Activated CD4-positive, alpha-beta T cell treated with anti-CD3 and anti-CD28 coated beads for 36 hours (primary cell): ENCODE measurements around the gene LMO1. TPM values are rescaled to one million over a fixed set of nuclear protein-coding genes. Genes with fewer than 3 reads are reported as not detected.

Experiments
- ATAC-seq: fragments of 200-7000 bp; cut with Tn5 transposase; one replicate; pipeline ENCODE4 v1.10.0; 2021; ENCODE audit warnings: mild to moderate bottlenecking, moderate library complexity
- CTCF ChIA-PET: fragments of 350-600 bp; sonication (Branson Sonifier 250); formaldehyde crosslinking; loops from one replicate; lab custom pipeline; 2021; ENCODE audit warnings: antibody characterized with exemption; lab: Charles Lee
- POLR2A ChIA-PET: fragments of 350-600 bp; sonication (Branson Sonifier 250); formaldehyde crosslinking; loops from one replicate; lab custom pipeline; 2021; ENCODE audit warnings: antibody characterized with exemption, inconsistent platforms; lab: Charles Lee
- DNase-seq: peaks from one replicate; pipeline ENCODE4 v3.0.0-alpha.2; 2020
- H3K27ac Mint-ChIP-seq: one replicate; pipeline ENCODE4 v1.8.0; 2021; ENCODE audit warnings: mixed read lengths
- H3K27me3 Mint-ChIP-seq: one replicate; pipeline ENCODE4 v1.8.0; 2021; ENCODE audit warnings: mixed read lengths
- H3K36me3 Mint-ChIP-seq: one replicate; pipeline ENCODE4 v1.8.0; 2021; ENCODE audit warnings: low read depth, mixed read lengths
- H3K4me1 Mint-ChIP-seq: one replicate; pipeline ENCODE4 v1.8.0; 2021; ENCODE audit warnings: mixed read lengths
- H3K4me3 Mint-ChIP-seq: one replicate; pipeline ENCODE4 v1.8.0; 2021; ENCODE audit warnings: mild to moderate bottlenecking, moderate library complexity, mixed read lengths
- H3K9me3 Mint-ChIP-seq: one replicate; pipeline ENCODE4 v1.8.0; 2021; ENCODE audit warnings: low read depth, mixed read lengths
- intact Hi-C, 2 experiments: fragments of 100-400 bp; cut with DNase I in 1 of 2; cut with micrococcal nuclease in 1 of 2; formaldehyde crosslinking; loops; one replicate each; pipeline versions ENCODE4 v1.14.2 to v1.15.1; 2022 to 2024; cut with DNase I, micrococcal nuclease
- total RNA-seq, 2 experiments: library from RNA; stranded (reverse); gene quantifications; one replicate each; pipeline ENCODE4 v1.2.3, GENCODE V29; 2021

LMO1 gene
- not detected for total RNA-seq

DNA sequence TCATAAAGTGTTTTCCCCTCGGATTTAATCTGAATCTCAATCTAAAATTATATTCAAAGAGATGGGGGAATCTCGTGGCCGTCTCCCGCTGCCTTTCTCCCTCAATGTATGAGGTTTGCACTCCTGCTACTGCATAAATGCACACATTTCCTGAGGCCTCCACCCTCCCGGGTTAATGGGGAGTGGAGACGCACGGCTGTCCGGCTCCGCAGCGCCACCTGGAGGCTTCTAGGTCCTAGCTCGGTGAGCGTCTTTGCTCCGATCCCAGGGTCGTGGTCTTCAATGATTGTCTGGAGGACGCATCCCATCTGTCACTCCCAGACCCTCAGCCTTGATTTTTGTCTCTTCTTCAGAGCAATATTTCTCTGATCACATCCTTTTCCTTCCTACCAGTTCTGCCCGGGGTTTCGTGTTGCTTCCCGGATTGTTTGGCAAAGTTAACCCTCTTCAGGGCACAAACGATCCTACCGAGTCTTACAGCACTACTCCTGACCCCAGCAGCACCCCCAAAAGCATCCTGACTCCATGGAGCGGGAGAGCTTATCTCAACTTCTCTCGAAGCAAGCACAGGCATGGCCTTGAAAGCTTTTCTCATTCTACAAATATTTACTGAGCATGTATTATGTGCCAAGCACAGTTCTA lies at the start of gene LMO1:
LMO1 (minus strand) TSS at position 110 of the 642 bp plus-strand sequence. CDS start 516 bp downstream, outside the sequence.
- Mint-ChIP-seq H3K9me3 (no peaks in the 10 kb centered on the region), H3K36me3 (no peaks in the 10 kb centered on the region), H3K4me1 (peaks cover 7% of the 10 kb centered on the region), H3K4me3 (peak within 1 kb of the TSS; percentile 56), H3K27me3 (peaks cover 64% of the 10 kb centered on the region), H3K27ac (no peak within 1 kb of the TSS)
- DNase-seq (peak; percentile 89), ATAC-seq (peak; percentile 83)
- intact Hi-C loops = loop anchor here (1.0 to 5.0 kb wide), 4 partner anchors 39 to 257 kb away; no protein-coding TSS in a partner anchor
- ChIA-PET CTCF (interaction anchor here (0.6 to 4.1 kb wide), 21 partner anchors 8 to 383 kb away, joined by 3 to 45 read pairs (median 4); no protein-coding TSS in a partner anchor), POLR2A (no interaction called here)

DNA sequence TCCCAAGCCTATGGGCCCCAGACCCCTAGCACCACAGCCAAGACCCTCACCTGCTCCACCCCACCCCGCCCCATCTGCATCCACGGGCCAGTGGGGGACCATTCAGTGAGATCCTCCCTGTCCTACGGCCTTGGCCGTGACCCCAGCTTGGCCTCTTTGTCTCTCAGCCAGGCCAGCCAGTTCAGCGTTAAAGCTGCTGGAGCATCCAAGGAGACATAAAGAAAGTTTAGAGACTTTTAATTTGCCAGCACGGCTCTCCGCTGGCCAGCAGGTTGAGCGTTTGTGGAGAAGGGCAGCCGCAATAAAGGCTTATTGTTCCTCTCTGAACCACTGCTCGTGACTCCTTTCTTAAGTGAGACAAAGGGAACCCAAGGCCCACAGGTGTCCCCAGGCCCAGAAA lies 49.3 kb upstream of the LMO1 start:
- ChIA-PET CTCF (interaction anchor here (0.7 to 1.6 kb wide), 2 partner anchors 125 to 269 kb away, joined by 3 read pairs; no protein-coding TSS in a partner anchor), POLR2A (no interaction called here)
- no peak overlapping the region for H3K27ac Mint-ChIP-seq
- H3K9me3 Mint-ChIP-seq = no peaks in the 10 kb centered on the region
- H3K27me3 Mint-ChIP-seq = no peaks in the 10 kb centered on the region
- DNase-seq (no peak), ATAC-seq (no peak)
- intact Hi-C loops = loop anchor here in 1 of 2 experiments (10.0 kb wide), 1 partner anchor 88 kb away; no protein-coding TSS in a partner anchor
- H3K4me1 Mint-ChIP-seq = no peaks in the 10 kb centered on the region
- H3K36me3 Mint-ChIP-seq = no peaks in the 10 kb centered on the region
- no peak overlapping the region for H3K4me3 Mint-ChIP-seq

DNA sequence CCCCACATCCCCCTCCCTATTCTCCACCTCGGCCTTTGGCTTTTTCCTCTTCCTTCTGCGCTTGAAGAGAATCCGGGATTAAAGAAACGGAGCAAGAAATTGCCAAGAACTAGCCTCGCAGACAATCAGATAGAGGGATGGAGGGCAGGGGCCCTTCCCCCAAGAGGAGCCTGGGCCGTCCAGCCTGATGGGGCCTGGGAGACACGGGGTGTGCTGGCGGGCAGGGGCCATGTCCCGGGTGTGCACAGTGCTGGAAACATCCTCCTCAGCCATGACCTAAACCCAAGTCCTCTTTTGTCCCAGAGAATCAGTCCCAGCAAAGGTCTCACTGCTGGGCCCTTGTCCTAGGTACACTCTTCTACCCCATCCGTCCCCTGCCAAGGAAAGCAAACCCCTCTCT lies 47.7 kb upstream of the LMO1 start:
- Mint-ChIP-seq H3K27me3 (no peaks in the 10 kb centered on the region), H3K36me3 (no peaks in the 10 kb centered on the region), H3K4me3 (no peak overlapping the region), H3K9me3 (no peaks in the 10 kb centered on the region), H3K27ac (no peak overlapping the region), H3K4me1 (no peaks in the 10 kb centered on the region)
- intact Hi-C loops = loop anchor here (2.0 to 10.0 kb wide), 2 partner anchors 87 kb away; no protein-coding TSS in a partner anchor
- DNase-seq (no peak), ATAC-seq (no peak)
- CTCF ChIA-PET = interaction anchor here (0.9 to 1.6 kb wide), 2 partner anchors 16 to 126 kb away, joined by 3 read pairs; no protein-coding TSS in a partner anchor
- POLR2A ChIA-PET = no interaction called here

DNA sequence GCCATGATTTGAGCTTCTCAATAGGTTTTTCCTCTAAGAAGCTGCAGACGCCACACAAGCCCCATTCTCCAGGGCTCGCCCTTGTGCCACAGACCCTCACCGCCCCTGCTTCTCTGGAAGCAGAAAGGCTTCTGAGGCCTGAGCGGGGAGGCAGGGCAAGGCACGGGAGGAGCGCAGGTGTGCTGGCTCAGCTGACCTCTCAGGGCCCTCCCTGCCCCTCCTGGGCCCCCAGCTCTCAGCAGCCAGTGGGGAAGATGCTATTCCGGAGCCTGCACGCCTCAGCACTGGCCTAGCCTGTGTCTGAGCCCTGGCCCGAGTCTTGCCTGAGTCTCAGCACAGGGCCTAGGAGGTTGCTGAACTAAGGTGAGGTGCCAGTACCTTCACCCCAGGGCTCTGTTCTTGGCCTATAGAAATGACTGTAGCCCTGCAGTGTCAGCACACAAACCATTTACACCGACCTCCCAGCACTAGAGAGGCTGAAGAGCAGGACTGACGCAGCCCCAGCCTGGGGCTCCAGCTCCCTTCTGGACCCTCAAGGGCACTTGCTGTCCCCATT lies 47.1 kb upstream of the LMO1 start:
- Mint-ChIP-seq H3K27me3 (no peaks in the 10 kb centered on the region), H3K9me3 (no peaks in the 10 kb centered on the region), H3K4me3 (no peak overlapping the region), H3K27ac (no peak overlapping the region), H3K4me1 (no peaks in the 10 kb centered on the region), H3K36me3 (no peaks in the 10 kb centered on the region)
- ATAC-seq (no peak), DNase-seq (no peak)
- intact Hi-C loops = loop anchor here (2.0 to 10.0 kb wide), 2 partner anchors 86 kb away; no protein-coding TSS in a partner anchor
- ChIA-PET CTCF (interaction anchor here (0.6 to 0.9 kb wide), 2 partner anchors 17 to 82 kb away, joined by 3 read pairs; no protein-coding TSS in a partner anchor), POLR2A (no interaction called here)

DNA sequence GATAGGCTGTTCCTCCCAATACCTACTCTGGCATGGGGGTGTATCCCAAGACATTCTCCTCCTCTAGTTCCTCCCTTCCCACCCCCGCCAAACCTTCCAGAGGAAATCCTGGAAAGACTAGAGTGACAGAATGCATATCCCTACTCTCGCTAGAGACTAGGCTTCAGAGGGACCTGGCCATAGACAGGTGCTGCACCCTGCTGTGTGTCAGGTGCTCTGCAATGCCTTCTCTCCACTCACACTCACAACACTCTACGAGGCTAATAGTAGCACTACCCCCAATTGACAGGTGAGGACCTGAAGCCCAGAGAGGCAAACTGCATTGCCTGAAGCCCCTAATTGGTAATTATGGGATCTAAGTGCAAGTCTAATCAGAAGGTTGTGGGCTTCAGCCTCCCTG lies 46.2 kb upstream of the LMO1 start:
- CTCF ChIA-PET = interaction anchor here (0.6 kb wide), 1 partner anchor 81 kb away, joined by 3 read pairs; no protein-coding TSS in a partner anchor
- ATAC-seq (no peak), DNase-seq (no peak)
- POLR2A ChIA-PET = interaction anchor here (0.6 kb wide), 1 partner anchor 1413 kb away, joined by 3 read pairs; no protein-coding TSS in a partner anchor
- H3K4me3 Mint-ChIP-seq = no peak overlapping the region
- intact Hi-C loops = loop anchor here (2.0 to 10.0 kb wide), 2 partner anchors 85 kb away; no protein-coding TSS in a partner anchor
- H3K36me3 Mint-ChIP-seq = no peaks in the 10 kb centered on the region
- H3K4me1 Mint-ChIP-seq = no peaks in the 10 kb centered on the region
- no peak overlapping the region for H3K27ac Mint-ChIP-seq
- H3K9me3 Mint-ChIP-seq = peaks cover 1% of the 10 kb centered on the region
- peaks cover under 1% of the 10 kb centered on the region for H3K27me3 Mint-ChIP-seq

DNA sequence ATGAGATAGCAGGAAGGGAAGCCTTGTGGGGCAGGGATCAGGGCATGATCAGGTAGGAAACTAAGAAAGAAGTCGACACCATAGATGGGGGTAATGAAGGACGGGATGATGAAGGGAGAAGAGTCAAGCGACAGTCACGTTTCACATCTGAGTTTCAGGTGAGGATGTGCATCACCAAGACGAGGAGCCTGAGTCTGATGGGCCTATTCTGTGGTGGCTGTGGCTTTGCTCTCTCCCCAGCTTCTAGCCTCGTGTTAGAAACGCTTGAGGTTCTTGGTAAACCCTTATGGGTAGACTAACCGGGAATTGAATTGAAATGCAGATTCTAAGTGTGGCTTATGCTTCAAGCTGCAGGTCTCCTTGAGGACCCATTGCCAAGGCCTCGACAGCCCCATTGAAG lies 45.6 kb upstream of the LMO1 start:
- POLR2A ChIA-PET = no interaction called here
- DNase-seq = no peak
- intact Hi-C loops = no loop called here

DNA sequence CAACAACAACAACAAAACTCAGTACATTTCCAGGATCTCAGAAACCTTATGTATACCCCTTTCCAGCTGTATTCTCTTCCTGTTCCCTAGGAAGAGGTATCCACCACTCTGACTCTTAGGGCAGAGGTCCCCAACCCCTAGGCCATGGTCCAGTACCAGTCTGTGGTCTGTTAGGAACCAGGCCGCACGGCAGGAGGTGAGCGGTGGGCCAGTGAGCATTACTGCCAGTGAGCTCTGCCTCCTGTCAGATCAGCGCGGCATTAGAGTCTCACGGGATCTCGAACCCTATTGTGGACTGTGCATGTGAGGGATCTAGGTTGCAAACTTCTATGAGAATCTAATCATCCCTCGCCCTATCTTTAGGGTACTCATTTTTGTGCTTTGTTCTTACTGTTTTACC lies 43.9 kb upstream of the LMO1 start:
- Mint-ChIP-seq H3K4me1 (no peaks in the 10 kb centered on the region), H3K9me3 (peaks cover 10% of the 10 kb centered on the region), H3K27me3 (peaks cover 8% of the 10 kb centered on the region), H3K4me3 (no peak overlapping the region), H3K27ac (no peak overlapping the region), H3K36me3 (no peaks in the 10 kb centered on the region)
- ChIA-PET CTCF (no interaction called here), POLR2A (no interaction called here)
- intact Hi-C loops = no loop called here
- no peak for ATAC-seq
- DNase-seq = no peak

More for the DNA sequence above, 45.6 kb upstream of the LMO1 start:
- Mint-ChIP-seq H3K36me3 (no peaks in the 10 kb centered on the region), H3K4me3 (no peak overlapping the region), H3K27ac (no peak overlapping the region), H3K27me3 (peaks cover 4% of the 10 kb centered on the region), H3K9me3 (peaks cover 5% of the 10 kb centered on the region), H3K4me1 (no peaks in the 10 kb centered on the region)
- no peak for ATAC-seq
- CTCF ChIA-PET = no interaction called here

DNA sequence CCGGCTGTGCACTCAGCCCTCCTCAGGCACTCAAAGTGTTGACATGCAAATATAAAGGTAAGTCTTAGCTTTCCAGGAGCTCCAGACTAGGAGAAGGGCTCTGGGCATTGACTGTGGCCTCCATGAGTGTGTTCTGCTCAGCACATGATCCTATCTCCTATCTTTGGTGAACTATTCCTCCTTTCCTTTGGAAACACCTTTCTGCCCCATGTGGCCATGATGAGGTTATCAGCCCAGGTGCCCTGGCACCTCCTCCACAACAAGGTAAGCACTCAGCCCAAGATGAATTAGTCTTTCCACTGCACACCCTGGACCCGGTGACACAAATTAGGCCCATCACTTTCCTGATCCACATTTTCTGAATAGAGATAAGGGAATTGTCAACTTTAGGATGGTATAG lies 37.9 kb upstream of the LMO1 start:
- CTCF ChIA-PET = no interaction called here
- Mint-ChIP-seq H3K4me1 (no peaks in the 10 kb centered on the region), H3K4me3 (no peak overlapping the region), H3K27me3 (peaks cover 19% of the 10 kb centered on the region), H3K27ac (no peak overlapping the region), H3K36me3 (no peaks in the 10 kb centered on the region), H3K9me3 (peaks cover 11% of the 10 kb centered on the region)
- ATAC-seq = no peak
- POLR2A ChIA-PET = no interaction called here
- intact Hi-C loops = no loop called here
- no peak for DNase-seq

DNA sequence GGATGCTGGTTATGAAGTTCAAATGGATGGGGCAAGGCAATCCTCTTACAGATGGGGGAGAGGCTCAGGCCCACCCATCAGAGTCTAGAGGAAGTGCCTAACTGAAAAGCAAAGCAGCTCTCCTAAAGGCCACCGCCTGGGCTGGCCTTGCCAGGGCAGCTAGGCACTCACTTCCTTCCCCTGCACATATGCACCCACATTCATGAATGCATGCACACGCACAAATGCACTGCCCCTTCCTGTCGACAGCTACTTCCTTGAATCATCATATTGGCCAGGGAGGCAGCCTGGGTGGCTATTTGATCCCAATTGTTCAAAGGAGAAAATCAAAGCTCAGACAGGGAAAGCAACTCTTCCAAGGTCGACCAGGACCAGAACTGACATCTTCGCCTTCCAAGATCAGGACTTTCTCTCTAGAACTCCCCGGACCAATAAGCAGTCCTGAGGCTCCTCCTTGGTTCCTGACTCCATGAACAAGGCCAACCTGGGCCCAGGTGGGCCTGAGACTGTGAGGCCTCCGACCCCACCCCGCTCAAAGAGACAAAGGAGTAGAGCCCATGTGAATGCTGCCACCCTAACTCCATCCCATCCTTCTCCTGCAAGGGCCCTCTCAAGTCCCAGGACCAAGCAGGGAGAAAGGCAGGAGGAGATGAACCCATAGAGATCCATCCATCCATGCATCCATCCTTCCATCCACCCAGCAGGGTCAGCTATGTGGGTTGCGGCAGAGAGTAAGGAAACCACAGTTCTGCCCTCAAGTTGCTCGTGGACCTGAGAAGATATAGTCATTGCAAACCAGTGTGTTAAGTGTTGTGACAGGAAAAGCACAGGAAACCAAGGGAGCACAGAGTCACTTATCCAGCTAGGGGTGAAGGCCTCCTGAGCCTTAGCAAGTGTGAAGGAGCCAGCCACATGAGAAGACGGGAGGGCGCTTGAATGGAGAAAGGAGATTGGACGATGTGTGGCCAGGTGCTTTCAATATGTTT lies 35.4 kb upstream of the LMO1 start:
- ATAC-seq = no peak
- Mint-ChIP-seq H3K36me3 (no peaks in the 10 kb centered on the region), H3K4me1 (no peaks in the 10 kb centered on the region), H3K9me3 (peaks cover 6% of the 10 kb centered on the region), H3K27me3 (peaks cover 15% of the 10 kb centered on the region), H3K27ac (no peak overlapping the region), H3K4me3 (no peak overlapping the region)
- no peak for DNase-seq
- ChIA-PET POLR2A (no interaction called here), CTCF (no interaction called here)
- intact Hi-C loops = no loop called here

DNA sequence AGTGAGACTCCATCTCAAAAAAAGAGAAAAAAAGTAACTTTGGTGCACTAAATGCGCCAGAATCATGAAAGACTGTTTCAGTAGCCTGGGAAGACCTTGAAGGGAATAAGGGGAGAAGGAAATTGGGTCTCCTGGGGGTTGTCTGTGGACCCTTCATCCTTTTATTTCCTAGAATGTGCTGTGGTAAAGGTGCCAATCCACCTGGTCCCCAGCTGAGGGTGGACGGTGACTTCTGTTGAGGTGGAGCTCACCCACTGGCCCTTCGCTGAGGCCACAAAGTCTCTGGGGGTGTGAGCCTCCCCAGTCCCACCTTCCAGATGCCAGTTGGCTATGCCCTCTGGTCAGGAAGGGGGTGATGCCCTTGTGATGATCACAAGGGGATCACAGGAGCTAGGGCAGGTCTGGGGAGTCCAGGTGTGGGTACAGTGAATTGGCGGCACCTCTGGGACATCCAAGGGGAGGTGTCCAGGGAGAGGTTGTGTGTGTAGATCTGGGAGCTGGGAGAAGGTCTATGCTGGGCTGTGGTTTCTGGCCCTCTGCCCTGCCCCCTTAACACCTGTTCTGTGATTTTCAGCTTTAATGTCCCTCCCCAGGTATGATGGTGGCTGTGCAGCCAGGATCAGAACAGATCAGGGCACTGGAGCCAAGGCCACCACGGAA lies 34.2 kb upstream of the LMO1 start:
- H3K36me3 Mint-ChIP-seq = no peaks in the 10 kb centered on the region
- no peak for DNase-seq

More for the DNA sequence above, 34.2 kb upstream of the LMO1 start:
- H3K4me3 Mint-ChIP-seq = no peak overlapping the region
- no peaks in the 10 kb centered on the region for H3K4me1 Mint-ChIP-seq
- H3K27me3 Mint-ChIP-seq = peaks cover 14% of the 10 kb centered on the region
- ChIA-PET POLR2A (no interaction called here), CTCF (interaction anchor here (0.6 kb wide), 1 partner anchor 1927 kb away, joined by 3 read pairs; no protein-coding TSS in a partner anchor)
- intact Hi-C loops = no loop called here
- no peak overlapping the region for H3K27ac Mint-ChIP-seq
- no peak for ATAC-seq
- H3K9me3 Mint-ChIP-seq = peaks cover 5% of the 10 kb centered on the region
